Neural progenitor cell (in vitro differentiated cells): ENCODE measurements around the gene SLC39A7. TPM values are rescaled to one million over a fixed set of nuclear protein-coding genes. Genes with fewer than 3 reads are reported as not detected.

Experiments
- DNase-seq: peaks from one replicate; pipeline ENCODE4 v3.0.0-alpha.2; 2016; ENCODE audit warnings: low spot score
- H2AFZ ChIP-seq: fragments of 200-600 bp; sonication (generic); replicated peaks from 2 replicates; pipeline ENCODE4 v1.6.1; 2016; ENCODE audit warnings: antibody characterized with exemption
- H3F3A ChIP-seq: fragments of 200-600 bp; sonication (generic); 2 replicates; pipeline ENCODE4 v1.6.1; 2016; ENCODE audit warnings: antibody characterized with exemption, low read depth
- H3K27ac ChIP-seq: fragments of 200-600 bp; sonication (generic); 2 replicates; pipeline ENCODE4 v1.5.1; 2016; ENCODE audit warnings: mild to moderate bottlenecking
- H3K27me3 ChIP-seq: fragments of 200-600 bp; sonication (generic); 2 replicates; pipeline ENCODE4 v1.6.1; 2016; ENCODE audit warnings: mild to moderate bottlenecking, moderate library complexity
- H3K36me3 ChIP-seq: fragments of 200-600 bp; sonication (generic); 2 replicates; pipeline ENCODE4 v1.5.1; 2016
- H3K4me1 ChIP-seq: fragments of 200-600 bp; sonication (generic); 2 replicates; pipeline ENCODE4 v1.6.1; 2016; ENCODE audit warnings: mixed run types
- H3K4me2 ChIP-seq: fragments of 200-600 bp; sonication (generic); 2 replicates; pipeline ENCODE4 v1.6.1; 2016
- H3K4me3 ChIP-seq: fragments of 200-600 bp; sonication (generic); 2 replicates; pipeline ENCODE4 v1.5.1; 2016
- H3K79me2 ChIP-seq: fragments of 200-600 bp; sonication (generic); 2 replicates; pipeline ENCODE4 v1.6.1; 2016; ENCODE audit warnings: low read depth
- H3K9ac ChIP-seq: fragments of 200-600 bp; sonication (generic); 2 replicates; pipeline ENCODE4 v1.6.1; 2016
- H3K9me3 ChIP-seq: fragments of 200-600 bp; sonication (generic); 2 replicates; pipeline ENCODE4 v1.5.1; 2016; ENCODE audit warnings: low read depth
- H4K20me1 ChIP-seq: fragments of 200-600 bp; sonication (generic); 2 replicates; pipeline ENCODE4 v1.6.1; 2016; ENCODE audit warnings: low read depth
- H3K27ac Mint-ChIP-seq: 3 replicates; pipeline ENCODE4 v1.8.0; 2021; ENCODE audit warnings: mixed read lengths
- H3K27me3 Mint-ChIP-seq: 2 replicates; pipeline ENCODE4 v1.8.0; 2022; ENCODE audit warnings: low read depth, mild to moderate bottlenecking, inconsistent platforms, moderate library complexity, mixed read lengths; ENCODE audit not compliant: insufficient read depth
- H3K36me3 Mint-ChIP-seq: 3 replicates; pipeline ENCODE4 v1.8.0; 2021; ENCODE audit warnings: mixed read lengths
- H3K4me1 Mint-ChIP-seq: 3 replicates; pipeline ENCODE4 v1.8.0; 2021; ENCODE audit warnings: mixed read lengths
- H3K4me3 Mint-ChIP-seq: 3 replicates; pipeline ENCODE4 v1.8.0; 2021; ENCODE audit warnings: mild to moderate bottlenecking, moderate library complexity, mixed read lengths
- H3K9me3 Mint-ChIP-seq: 3 replicates; pipeline ENCODE4 v1.8.0; 2020; ENCODE audit warnings: mixed read lengths
- EZH2 ChIP-seq: fragments of 200-600 bp; sonication (generic); IDR thresholded peaks from 2 replicates; pipeline ENCODE4 v1.6.1; 2017; ENCODE audit warnings: antibody characterized with exemption, mild to moderate bottlenecking, moderate library complexity
- EZH2phosphoT487 ChIP-seq: fragments of 200-600 bp; sonication (generic); IDR thresholded peaks from 2 replicates; pipeline ENCODE4 v1.6.1; 2017; ENCODE audit warnings: antibody characterized with exemption
- total RNA-seq: library from RNA; depleted of rRNA; stranded (reverse); fragments of >200 nt; gene quantifications from 2 replicates; pipeline ENCODE4 v1.2.3, GENCODE V29; 2015; ENCODE audit warnings: low replicate concordance
- TF ChIP-seq, protein P1 (sequence below): fragments of 200-600 bp; sonication (generic); IDR thresholded peaks from 2 replicates; pipeline ENCODE4 v1.5.1; 2017; ENCODE audit warnings: antibody characterized with exemption, mild to moderate bottlenecking

SLC39A7 gene
- total RNA-seq, 1 donor from 2014 or later: 40.8 TPM

DNA sequence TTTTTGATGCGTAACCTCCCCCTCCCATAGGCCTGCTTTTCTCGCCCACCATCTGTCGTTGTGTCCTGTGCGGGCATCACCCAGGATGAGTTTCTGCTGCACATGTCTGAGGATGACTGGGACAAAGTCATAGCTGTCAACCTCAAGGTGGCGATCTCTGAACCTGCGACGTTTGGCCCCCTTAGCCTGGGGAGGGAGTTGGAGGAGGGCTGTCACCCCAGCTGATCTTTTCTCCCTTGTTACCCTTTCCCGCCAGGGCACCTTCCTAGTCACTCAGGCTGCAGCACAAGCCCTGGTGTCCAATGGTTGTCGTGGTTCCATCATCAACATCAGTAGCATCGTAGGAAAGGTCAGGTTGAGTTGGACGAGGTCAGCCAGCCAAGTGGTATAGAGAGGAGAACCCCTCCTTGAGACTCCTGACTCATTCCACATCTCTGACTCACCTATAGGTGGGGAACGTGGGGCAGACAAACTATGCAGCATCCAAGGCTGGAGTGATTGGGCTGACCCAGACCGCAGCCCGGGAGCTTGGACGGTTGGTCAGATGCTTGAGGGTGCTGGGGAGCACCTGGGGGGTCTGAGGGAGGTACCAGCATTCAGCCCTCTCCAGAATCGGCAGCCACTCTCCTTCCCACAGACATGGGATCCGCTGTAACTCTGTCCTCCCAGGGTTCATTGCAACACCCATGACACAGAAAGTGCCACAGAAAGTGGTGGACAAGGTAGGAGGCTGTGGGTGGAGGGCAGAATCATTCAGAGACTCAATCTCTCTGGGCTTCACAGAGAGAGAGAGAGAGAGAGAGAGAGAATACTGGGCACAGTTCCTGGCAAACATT, 4.7 kb downstream of the SLC39A7 start:
- Mint-ChIP-seq H3K27ac (peak overlapping the region; percentile 100), H3K36me3 (peaks cover 39% of the 10 kb centered on the region), H3K27me3 (peaks cover 14% of the 10 kb centered on the region), H3K9me3 (no peaks in the 10 kb centered on the region), H3K4me3 (peak overlapping the region; percentile 99), H3K4me1 (peaks cover 68% of the 10 kb centered on the region)
- Histone ChIP-seq H2AFZ (no peak overlapping the region), H3K4me2 (peak overlapping the region; percentile 85), H4K20me1 (peaks cover 49% of the 10 kb centered on the region), H3K36me3 (no peaks in the 10 kb centered on the region), H3F3A (peaks cover 67% of the 10 kb centered on the region), H3K9ac (no peak overlapping the region), H3K9me3 (no peaks in the 10 kb centered on the region), H3K79me2 (peaks cover 37% of the 10 kb centered on the region), H3K27me3 (peaks cover 8% of the 10 kb centered on the region), H3K27ac (no peak overlapping the region), H3K4me1 (peaks cover 43% of the 10 kb centered on the region), H3K4me3 (peak overlapping the region; percentile 70)
- TF ChIP-seq, protein P1, sequence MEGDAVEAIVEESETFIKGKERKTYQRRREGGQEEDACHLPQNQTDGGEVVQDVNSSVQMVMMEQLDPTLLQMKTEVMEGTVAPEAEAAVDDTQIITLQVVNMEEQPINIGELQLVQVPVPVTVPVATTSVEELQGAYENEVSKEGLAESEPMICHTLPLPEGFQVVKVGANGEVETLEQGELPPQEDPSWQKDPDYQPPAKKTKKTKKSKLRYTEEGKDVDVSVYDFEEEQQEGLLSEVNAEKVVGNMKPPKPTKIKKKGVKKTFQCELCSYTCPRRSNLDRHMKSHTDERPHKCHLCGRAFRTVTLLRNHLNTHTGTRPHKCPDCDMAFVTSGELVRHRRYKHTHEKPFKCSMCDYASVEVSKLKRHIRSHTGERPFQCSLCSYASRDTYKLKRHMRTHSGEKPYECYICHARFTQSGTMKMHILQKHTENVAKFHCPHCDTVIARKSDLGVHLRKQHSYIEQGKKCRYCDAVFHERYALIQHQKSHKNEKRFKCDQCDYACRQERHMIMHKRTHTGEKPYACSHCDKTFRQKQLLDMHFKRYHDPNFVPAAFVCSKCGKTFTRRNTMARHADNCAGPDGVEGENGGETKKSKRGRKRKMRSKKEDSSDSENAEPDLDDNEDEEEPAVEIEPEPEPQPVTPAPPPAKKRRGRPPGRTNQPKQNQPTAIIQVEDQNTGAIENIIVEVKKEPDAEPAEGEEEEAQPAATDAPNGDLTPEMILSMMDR: no peak
- TF ChIP-seq EZH2phosphoT487 (no peak), EZH2 (no peak)
- peak; percentile 29 for DNase-seq

GRCh38 chr6:33206027-33206863, 5.6 kb downstream of the SLC39A7 start:
- H3K9ac ChIP-seq: no peak overlapping the region
- H3K9me3 ChIP-seq: no peaks in the 10 kb centered on the region
- peak overlapping the region; percentile 94 for H3K4me2 ChIP-seq
- peaks cover 33% of the 10 kb centered on the region for H3K79me2 ChIP-seq
- peaks cover 59% of the 10 kb centered on the region for H3F3A ChIP-seq
- H3K4me3 ChIP-seq: peak overlapping the region; percentile 93
- peak overlapping the region; percentile 99 for H3K4me3 Mint-ChIP-seq
- no peak overlapping the region for H3K27ac ChIP-seq
- H3K27me3 Mint-ChIP-seq: peaks cover 17% of the 10 kb centered on the region
- H4K20me1 ChIP-seq: peaks cover 55% of the 10 kb centered on the region
- peaks cover 12% of the 10 kb centered on the region for H3K27me3 ChIP-seq
- H2AFZ ChIP-seq: no peak overlapping the region
- peaks cover 39% of the 10 kb centered on the region for H3K36me3 Mint-ChIP-seq
- peaks cover 43% of the 10 kb centered on the region for H3K4me1 ChIP-seq
- peaks cover 71% of the 10 kb centered on the region for H3K4me1 Mint-ChIP-seq
- H3K9me3 Mint-ChIP-seq: no peaks in the 10 kb centered on the region
- peak overlapping the region; percentile 100 for H3K27ac Mint-ChIP-seq
- H3K36me3 ChIP-seq: no peaks in the 10 kb centered on the region
- DNase-seq: no peak
- TF ChIP-seq EZH2 (no peak), EZH2phosphoT487 (no peak)
- TF ChIP-seq, protein P1: no peak

GRCh38 chr6:33206864-33207551, 6.3 kb downstream of the SLC39A7 start:
- peak; percentile 92 for DNase-seq
- Histone ChIP-seq H3K79me2 (peaks cover 26% of the 10 kb centered on the region), H3K4me3 (peak overlapping the region; percentile 93), H3K4me2 (peak overlapping the region; percentile 94), H2AFZ (no peak overlapping the region), H3K27ac (no peak overlapping the region), H3K36me3 (no peaks in the 10 kb centered on the region), H3K4me1 (peaks cover 36% of the 10 kb centered on the region), H3K9ac (peak overlapping the region; percentile 65), H3K27me3 (peaks cover 20% of the 10 kb centered on the region), H3K9me3 (no peaks in the 10 kb centered on the region), H3F3A (peaks cover 55% of the 10 kb centered on the region), H4K20me1 (peaks cover 54% of the 10 kb centered on the region)
- H3K4me1 Mint-ChIP-seq: peaks cover 68% of the 10 kb centered on the region
- H3K4me3 Mint-ChIP-seq: peak overlapping the region; percentile 99
- no peak for TF ChIP-seq EZH2phosphoT487
- TF ChIP-seq EZH2: no peak
- TF ChIP-seq, protein P1: no peak
- peaks cover 13% of the 10 kb centered on the region for H3K27me3 Mint-ChIP-seq
- peak overlapping the region; percentile 100 for H3K27ac Mint-ChIP-seq
- H3K9me3 Mint-ChIP-seq: no peaks in the 10 kb centered on the region
- H3K36me3 Mint-ChIP-seq: peaks cover 35% of the 10 kb centered on the region
